A549 (cell line): ENCODE data around the gene LRRC4B.

Source experiments
- CHD4 ChIP-seq: fragments of 200-600 bp; sonication (generic); IDR thresholded peaks from 2 replicates; pipeline ENCODE4 v1.6.1; 2016; ENCODE audit warnings: antibody characterized with exemption, mild to moderate bottlenecking, borderline replicate concordance
- CTCF ChIP-seq: fragments of >200 bp; sonication (Bioruptor Twin); formaldehyde crosslinking; IDR thresholded peaks from 3 replicates; pipeline ENCODE4 v1.5.1; 2016
- EP300 ChIP-seq, 2 experiments: fragments of >200 bp; sonication (Bioruptor Twin); formaldehyde crosslinking; IDR thresholded peaks; 2 replicates in 1 of 2; 3 replicates in 1 of 2; pipeline ENCODE4 v1.6.1; 2016 to 2017
- ESRRA ChIP-seq: fragments of 150-350 bp; IDR thresholded peaks from 2 replicates; pipeline ENCODE4 v1.6.1; 2014; ENCODE audit warnings: mild to moderate bottlenecking, low read length, borderline replicate concordance
- MAX ChIP-seq: IDR thresholded peaks from 2 replicates; pipeline ENCODE4 v1.6.1; 2012
- NFE2L2 ChIP-seq: fragments of 150-350 bp; conservative IDR thresholded peaks from 2 replicates; pipeline ENCODE4 v1.6.1; 2014; ENCODE audit warnings: low read length
- POLR2AphosphoS2 ChIP-seq: conservative IDR thresholded peaks from 2 replicates; pipeline ENCODE4 v1.6.1; 2012; ENCODE audit warnings: low read length, improper control_type of control experiment, inconsistent platforms
- RAD21 ChIP-seq, 2 experiments: fragments of >200 bp in 1 of 2; sonication (Bioruptor Twin) in 1 of 2; formaldehyde crosslinking in 1 of 2; IDR thresholded peaks in 1 of 2; conservative IDR thresholded peaks in 1 of 2; 2 replicates in 1 of 2; 3 replicates in 1 of 2; pipeline ENCODE4 v1.6.1; 2012 to 2018; ENCODE audit warnings: inconsistent platforms in 1 of 2
- SMC3 ChIP-seq: fragments of >200 bp; sonication (Bioruptor Twin); formaldehyde crosslinking; IDR thresholded peaks from 3 replicates; pipeline ENCODE4 v1.6.1; 2018; ENCODE audit warnings: inconsistent platforms
- SREBF2 ChIP-seq: fragments of 450-650 bp; IDR thresholded peaks from 2 replicates; pipeline ENCODE4 v1.6.1; 2014; ENCODE audit warnings: mild to moderate bottlenecking, moderate library complexity
- TF ChIP-seq, protein P1 (sequence below): fragments of 250-450 bp; sonication (Bioruptor Pico); IDR thresholded peaks from 2 replicates; pipeline ENCODE4 v1.5.0; 2021; ENCODE audit warnings: mild to moderate bottlenecking, moderate library complexity, borderline replicate concordance
- TF ChIP-seq, protein P2 (sequence below): IDR thresholded peaks from 2 replicates; pipeline ENCODE4 v1.6.1; 2012

DNA sequence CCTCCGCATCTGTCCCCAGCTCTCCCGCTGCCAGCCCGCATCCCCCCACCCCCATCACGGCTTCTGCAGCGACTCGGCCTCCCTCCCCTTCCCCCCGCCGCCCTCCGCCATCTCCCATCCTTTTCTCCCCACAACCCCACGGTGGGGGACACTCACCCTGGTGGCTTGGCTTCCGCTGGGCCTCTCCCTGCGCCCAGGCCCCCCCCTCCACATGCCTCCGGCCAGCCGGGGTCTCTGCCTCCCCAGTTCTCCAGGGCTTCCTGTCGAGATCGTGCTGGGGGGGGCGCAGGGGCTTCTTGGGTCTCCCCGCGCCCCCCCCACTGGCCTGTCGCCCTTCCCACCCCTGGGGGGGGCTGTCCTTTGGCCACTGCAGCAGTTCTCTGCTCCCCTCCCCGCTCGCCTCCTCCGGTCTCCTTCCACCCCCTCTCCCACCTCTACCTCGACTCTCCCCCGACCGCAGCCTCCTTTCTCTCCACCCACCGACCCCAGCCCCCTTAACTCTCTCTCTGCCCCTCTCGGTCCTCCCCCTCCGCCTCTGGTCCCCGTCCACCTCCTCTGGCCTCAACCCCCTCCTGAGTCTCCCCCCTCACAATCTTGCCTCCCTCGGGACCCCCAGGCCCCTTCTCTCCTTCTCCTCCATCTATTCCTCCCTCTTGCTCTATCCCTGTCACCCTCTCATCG is 17.1 kb downstream of the LRRC4B start:
- TF ChIP-seq EP300 (IDR thresholded peaks at IDR 0.05): no peak
- TF ChIP-seq CTCF: no peak
- TF ChIP-seq POLR2AphosphoS2: no peak
- no peak for TF ChIP-seq MAX
- TF ChIP-seq SREBF2: no peak
- TF ChIP-seq ESRRA: no peak
- no peak for TF ChIP-seq RAD21 (conservative IDR thresholded peaks at IDR 0.05 in 1 of 2, IDR thresholded peaks at IDR 0.05 in 1 of 2)
- no peak for TF ChIP-seq SMC3
- TF ChIP-seq, protein P1, sequence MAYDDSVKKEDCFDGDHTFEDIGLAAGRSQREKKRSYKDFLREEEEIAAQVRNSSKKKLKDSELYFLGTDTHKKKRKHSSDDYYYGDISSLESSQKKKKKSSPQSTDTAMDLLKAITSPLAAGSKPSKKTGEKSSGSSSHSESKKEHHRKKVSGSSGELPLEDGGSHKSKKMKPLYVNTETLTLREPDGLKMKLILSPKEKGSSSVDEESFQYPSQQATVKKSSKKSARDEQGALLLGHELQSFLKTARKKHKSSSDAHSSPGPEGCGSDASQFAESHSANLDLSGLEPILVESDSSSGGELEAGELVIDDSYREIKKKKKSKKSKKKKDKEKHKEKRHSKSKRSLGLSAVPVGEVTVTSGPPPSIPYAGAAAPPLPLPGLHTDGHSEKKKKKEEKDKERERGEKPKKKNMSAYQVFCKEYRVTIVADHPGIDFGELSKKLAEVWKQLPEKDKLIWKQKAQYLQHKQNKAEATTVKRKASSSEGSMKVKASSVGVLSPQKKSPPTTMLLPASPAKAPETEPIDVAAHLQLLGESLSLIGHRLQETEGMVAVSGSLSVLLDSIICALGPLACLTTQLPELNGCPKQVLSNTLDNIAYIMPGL: no peak
- TF ChIP-seq CHD4: no peak
- no peak for TF ChIP-seq NFE2L2
- TF ChIP-seq, protein P2, sequence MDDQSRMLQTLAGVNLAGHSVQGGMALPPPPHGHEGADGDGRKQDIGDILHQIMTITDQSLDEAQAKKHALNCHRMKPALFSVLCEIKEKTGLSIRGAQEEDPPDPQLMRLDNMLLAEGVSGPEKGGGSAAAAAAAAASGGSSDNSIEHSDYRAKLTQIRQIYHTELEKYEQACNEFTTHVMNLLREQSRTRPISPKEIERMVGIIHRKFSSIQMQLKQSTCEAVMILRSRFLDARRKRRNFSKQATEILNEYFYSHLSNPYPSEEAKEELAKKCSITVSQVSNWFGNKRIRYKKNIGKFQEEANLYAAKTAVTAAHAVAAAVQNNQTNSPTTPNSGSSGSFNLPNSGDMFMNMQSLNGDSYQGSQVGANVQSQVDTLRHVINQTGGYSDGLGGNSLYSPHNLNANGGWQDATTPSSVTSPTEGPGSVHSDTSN: no peak
